GM12873 (cell line): ENCODE measurements around the gene POU4F3.

ENCODE experiments used
- CTCF ChIP-seq: IDR thresholded peaks from 2 replicates; pipeline ENCODE4 v1.5.1; 2012; ENCODE audit warnings: low read depth, mild to moderate bottlenecking, moderate library complexity, low read length, control low read depth; ENCODE audit not compliant: insufficient read depth; ENCODE audit errors: missing control alignments

Gene POU4F3

DNA sequence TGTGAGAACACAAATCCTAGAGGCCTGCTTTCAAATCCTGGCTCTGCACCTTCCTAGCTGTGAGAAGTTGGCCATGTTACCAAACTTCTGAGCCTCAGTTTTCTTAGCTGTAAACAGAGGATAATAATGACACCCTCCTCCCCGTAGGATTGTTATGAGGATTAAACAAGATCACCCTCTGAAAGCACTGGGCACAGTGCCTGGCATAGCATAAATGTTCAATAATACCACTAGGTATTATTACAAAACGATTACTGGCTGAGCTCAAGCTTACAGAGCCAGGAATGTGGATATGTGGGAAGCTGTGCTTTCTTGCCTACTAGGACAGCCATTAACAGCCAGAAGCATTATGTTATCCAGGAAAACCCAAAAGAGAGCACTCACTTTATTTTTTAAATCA is 30.8 kb upstream of the POU4F3 start:
- no peak for TF ChIP-seq CTCF

DNA sequence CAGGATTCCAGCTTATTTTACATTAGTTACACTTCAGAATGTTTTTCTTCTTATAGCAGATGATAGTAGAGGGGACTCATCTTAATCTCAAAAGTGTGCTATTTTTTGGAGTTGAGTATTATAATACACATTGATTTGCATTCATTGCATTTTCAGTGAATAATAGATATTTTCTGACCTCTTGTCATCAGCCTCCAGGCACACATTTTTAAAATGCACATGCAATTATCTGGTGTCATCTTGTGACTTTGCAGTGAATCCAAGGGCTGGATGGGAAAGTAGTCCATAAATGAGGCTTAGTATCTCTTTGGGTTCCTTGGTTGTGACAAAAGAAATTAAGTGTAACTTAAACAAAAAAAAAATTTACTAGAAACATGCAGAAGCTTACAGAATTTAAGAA is 28.1 kb upstream of the POU4F3 start:
- no peak for TF ChIP-seq CTCF

- TF ChIP-seq CTCF, result no peak
These were observed 27.4 kb upstream of the POU4F3 start for GRCh38 chr5:146311278-146311677.

GRCh38 chr5:146313027-146313426 is 25.6 kb upstream of the POU4F3 start:
- TF ChIP-seq CTCF, result no peak

GRCh38 chr5:146321571-146321970 is 17.1 kb upstream of the POU4F3 start:
- no peak for TF ChIP-seq CTCF

DNA sequence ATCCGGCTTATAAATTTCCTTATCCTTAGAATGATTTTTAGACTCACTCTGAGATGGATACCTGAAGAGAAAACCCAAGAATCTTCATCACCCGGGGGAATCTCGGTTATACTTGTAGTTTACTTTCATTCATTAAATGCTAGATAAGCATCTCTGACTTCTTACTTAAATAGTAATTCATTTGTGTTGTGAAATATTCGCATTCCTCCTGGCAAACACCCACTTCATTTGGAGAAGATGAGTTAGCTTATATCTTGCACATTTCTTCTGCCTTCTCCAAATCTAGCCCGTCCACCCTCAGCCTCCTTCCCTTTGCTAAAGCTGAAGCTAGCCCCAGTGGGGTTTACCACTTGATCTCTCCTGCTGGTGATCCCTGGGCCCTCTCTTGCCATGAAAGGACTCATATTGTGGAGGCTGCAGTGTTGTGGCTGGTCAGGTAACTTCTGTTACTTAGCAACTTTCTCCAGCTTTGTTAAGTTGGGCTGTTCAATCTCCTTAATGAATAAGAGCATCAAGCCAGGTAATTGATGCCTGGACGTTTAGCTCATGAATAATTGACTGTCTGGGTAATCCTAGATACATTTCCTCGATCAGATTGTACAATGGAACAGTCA is 11.3 kb upstream of the POU4F3 start:
- TF ChIP-seq CTCF, result no peak

DNA sequence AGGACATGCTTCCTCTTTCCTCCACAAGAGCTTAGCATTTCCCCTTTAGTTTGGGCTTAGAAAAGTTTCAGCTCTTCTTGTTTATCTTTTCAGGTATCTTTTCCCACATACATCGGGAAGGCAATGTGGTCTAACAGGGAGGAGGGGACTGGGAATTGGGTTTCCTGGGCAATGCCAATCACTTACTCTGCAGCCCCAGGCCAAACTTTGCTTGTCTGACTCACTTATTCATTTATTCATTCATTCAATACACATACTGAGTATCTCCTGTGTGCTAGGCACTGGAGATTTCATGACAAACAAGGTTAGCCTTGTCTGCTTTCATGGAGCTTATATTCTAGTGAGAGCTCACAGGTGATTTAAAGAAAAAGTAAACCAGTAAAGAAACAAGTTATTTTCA is 10.7 kb upstream of the POU4F3 start:
- no peak for TF ChIP-seq CTCF

DNA sequence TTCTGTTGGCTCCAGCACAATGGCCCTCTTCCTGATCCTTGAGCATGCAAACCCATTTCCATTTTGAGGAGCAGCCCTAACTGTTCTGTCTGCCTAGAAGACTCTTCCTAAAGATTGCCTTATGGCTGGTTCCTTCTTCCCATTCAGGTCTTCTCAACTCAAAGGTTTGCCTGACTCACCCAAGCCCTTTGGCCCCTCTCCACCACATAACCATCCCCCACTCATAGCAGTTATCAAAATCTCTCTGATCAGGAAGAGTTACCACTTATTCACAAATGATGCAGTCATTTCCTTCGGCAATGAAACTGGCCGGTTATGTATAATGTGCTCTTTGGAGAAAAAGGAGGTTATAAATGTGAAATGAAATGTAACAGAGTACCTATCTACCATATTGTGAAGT is 8.9 kb upstream of the POU4F3 start:
- TF ChIP-seq CTCF, result no peak
